A673 (cell line): ENCODE measurements around the gene IGSF10. TPM values are rescaled to one million over a fixed set of nuclear protein-coding genes. Genes with fewer than 3 reads are reported as not detected.

Experiments
- BruUV-seq: library from RNA; stranded (reverse); fragments of 400-500 nt; replicated peaks from 2 replicates; lab custom pipeline; 2021; lab: Mats Ljungman, UMichigan
- CTCF ChIA-PET: fragments of 300-600 bp; sonication (Branson Sonifier 250); formaldehyde crosslinking; loops from one replicate; lab custom pipeline; 2022; ENCODE audit warnings: antibody characterized with exemption; lab: Charles Lee
- POLR2A ChIA-PET: fragments of 300-600 bp; sonication (Branson Sonifier 250); formaldehyde crosslinking; loops from one replicate; lab custom pipeline; 2022; ENCODE audit warnings: antibody characterized with exemption; ENCODE audit not compliant: low non-redundant PET; lab: Charles Lee
- DNase-seq: peaks from one replicate; pipeline ENCODE4 v3.0.0-alpha.2; 2015; ENCODE audit warnings: low spot score
- H3K27ac ChIP-seq: fragments of 200-600 bp; sonication (generic); 2 replicates; pipeline ENCODE4 v1.5.1; 2016; ENCODE audit warnings: mixed run types, low read depth, mild to moderate bottlenecking, mixed read lengths, antibody characterized with exemption, low read length; ENCODE audit not compliant: poor library complexity, severe bottlenecking
- H3K27me3 ChIP-seq: fragments of 200-600 bp; sonication (generic); replicated peaks from 2 replicates; pipeline ENCODE4 v1.6.1; 2017; ENCODE audit warnings: mixed run types, low read depth, mild to moderate bottlenecking, mixed read lengths, antibody characterized with exemption, low read length; ENCODE audit not compliant: insufficient read depth, poor library complexity
- H3K36me3 ChIP-seq: fragments of 200-600 bp; sonication (generic); 2 replicates; pipeline ENCODE4 v1.6.1; 2016; ENCODE audit warnings: mixed run types, mild to moderate bottlenecking, mixed read lengths, antibody characterized with exemption, low read length; ENCODE audit not compliant: insufficient read depth, poor library complexity, severe bottlenecking
- H3K4me1 ChIP-seq: fragments of 200-600 bp; sonication (generic); 2 replicates; pipeline ENCODE4 v1.6.1; 2017; ENCODE audit warnings: mixed run types, mild to moderate bottlenecking, mixed read lengths, antibody characterized with exemption, low read length; ENCODE audit not compliant: insufficient read depth, poor library complexity, severe bottlenecking
- H3K4me3 ChIP-seq: fragments of 200-600 bp; sonication (generic); 2 replicates; pipeline ENCODE4 v1.5.1; 2016; ENCODE audit warnings: low read depth, mixed run types, mild to moderate bottlenecking, mixed read lengths, low read length; ENCODE audit not compliant: poor library complexity, severe bottlenecking
- H3K9me3 ChIP-seq: fragments of 200-600 bp; sonication (generic); 2 replicates; pipeline ENCODE4 v1.6.1; 2016; ENCODE audit warnings: mixed run types, low read depth, mild to moderate bottlenecking, mixed read lengths, antibody characterized with exemption, low read length; ENCODE audit not compliant: poor library complexity, severe bottlenecking
- CTCF ChIP-seq: fragments of 300-800, 200-600 bp; sonication (generic); conservative IDR thresholded peaks from 2 replicates; pipeline ENCODE4 v1.5.1; 2017; ENCODE audit warnings: low read depth, mild to moderate bottlenecking, antibody characterized with exemption, low read length, moderate library complexity, mixed read lengths
- EZH2 ChIP-seq: fragments of 200-600 bp; sonication (generic); IDR thresholded peaks from 2 replicates; pipeline ENCODE4 v1.6.1; 2017; ENCODE audit warnings: borderline replicate concordance, low read depth, mild to moderate bottlenecking, mixed read lengths, antibody characterized with exemption, low read length; ENCODE audit not compliant: poor library complexity, severe bottlenecking
- intact Hi-C: fragments of 100-400 bp; cut with micrococcal nuclease; formaldehyde crosslinking; loops from one replicate; pipeline ENCODE4 v1.10.0; 2022; ENCODE audit not compliant: unreplicated experiment
- total RNA-seq: library from RNA; stranded (reverse); gene quantifications from 2 replicates; pipeline ENCODE4 v1.2.3, GENCODE V29; 2021

Gene IGSF10
- total RNA-seq, 1 experiment from 2014 or later, result 10.5 TPM

GRCh38 chr3:151421938-151422337, 38.9 kb downstream of the IGSF10 start:
- H3K9me3 ChIP-seq, result no peaks in the 10 kb centered on the region
- ChIA-PET CTCF (no interaction called here), POLR2A (no interaction called here)
- peak; percentile 45 for DNase-seq
- H3K27me3 ChIP-seq, result no peaks in the 10 kb centered on the region
- H3K27ac ChIP-seq, result no peak overlapping the region
- TF ChIP-seq EZH2, result no peak
- TF ChIP-seq CTCF, result peak; percentile 45; the same call in 1 of the 2 replicates
- intact Hi-C loops, result loop anchor here (10.0 kb wide), 1 partner anchor 197 kb away; no protein-coding TSS in a partner anchor
- peaks cover 20% of the 10 kb centered on the region for H3K4me1 ChIP-seq
- no peaks in the 10 kb centered on the region for H3K36me3 ChIP-seq
- no TSS peak for BruUV-seq
- no peak overlapping the region for H3K4me3 ChIP-seq

GRCh38 chr3:151419806-151420205, 41.1 kb downstream of the IGSF10 start:
- Histone ChIP-seq H3K27ac (no peak overlapping the region), H3K27me3 (no peaks in the 10 kb centered on the region), H3K36me3 (no peaks in the 10 kb centered on the region), H3K4me1 (peaks cover under 1% of the 10 kb centered on the region), H3K4me3 (no peak overlapping the region), H3K9me3 (no peaks in the 10 kb centered on the region)
- ChIA-PET CTCF (no interaction called here), POLR2A (no interaction called here)
- intact Hi-C loops, result loop anchor here (10.0 kb wide), 1 partner anchor 195 kb away; no protein-coding TSS in a partner anchor
- TF ChIP-seq EZH2 (no peak), CTCF (no peak)
- no peak for DNase-seq
- no TSS peak for BruUV-seq

DNA sequence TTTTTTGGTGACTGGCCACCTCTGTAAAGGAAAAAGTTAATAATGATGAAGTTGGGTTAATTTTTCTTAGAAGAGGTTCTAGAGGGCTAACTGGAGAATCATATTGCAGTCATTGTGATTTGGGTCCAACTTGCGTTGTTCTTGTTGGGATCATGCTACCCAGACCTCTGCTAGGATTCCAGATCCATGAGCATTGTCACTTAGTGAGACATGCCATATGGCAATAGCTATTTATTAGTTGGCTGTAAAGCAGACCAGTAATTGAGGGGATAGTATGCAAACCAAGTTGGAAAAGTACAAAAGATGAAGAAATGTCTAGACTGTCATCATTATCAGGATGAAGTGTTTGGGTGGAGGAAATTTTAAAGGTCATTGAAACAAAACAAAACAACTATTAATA, 45.6 kb downstream of the IGSF10 start:
- Histone ChIP-seq H3K4me3 (no peak overlapping the region), H3K36me3 (no peaks in the 10 kb centered on the region), H3K27ac (no peak overlapping the region), H3K27me3 (no peaks in the 10 kb centered on the region), H3K9me3 (no peaks in the 10 kb centered on the region), H3K4me1 (no peaks in the 10 kb centered on the region)
- intact Hi-C loops, result no loop called here
- POLR2A ChIA-PET, result no interaction called here
- CTCF ChIA-PET, result no interaction called here
- BruUV-seq, result no TSS peak
- no peak for DNase-seq
- no peak for TF ChIP-seq EZH2
- TF ChIP-seq CTCF, result no peak
